C4-2B (cell line): ENCODE results near the gene ATP10D.

Experiments
- ZFX ChIP-seq: fragments of 450-650 bp; IDR thresholded peaks from 2 replicates; pipeline ENCODE4 v1.6.1; 2017
- TF ChIP-seq, protein P1 (sequence below): fragments of 450-650 bp; conservative IDR thresholded peaks from 2 replicates; pipeline ENCODE4 v1.5.1; 2017; ENCODE audit warnings: mild to moderate bottlenecking

DNA sequence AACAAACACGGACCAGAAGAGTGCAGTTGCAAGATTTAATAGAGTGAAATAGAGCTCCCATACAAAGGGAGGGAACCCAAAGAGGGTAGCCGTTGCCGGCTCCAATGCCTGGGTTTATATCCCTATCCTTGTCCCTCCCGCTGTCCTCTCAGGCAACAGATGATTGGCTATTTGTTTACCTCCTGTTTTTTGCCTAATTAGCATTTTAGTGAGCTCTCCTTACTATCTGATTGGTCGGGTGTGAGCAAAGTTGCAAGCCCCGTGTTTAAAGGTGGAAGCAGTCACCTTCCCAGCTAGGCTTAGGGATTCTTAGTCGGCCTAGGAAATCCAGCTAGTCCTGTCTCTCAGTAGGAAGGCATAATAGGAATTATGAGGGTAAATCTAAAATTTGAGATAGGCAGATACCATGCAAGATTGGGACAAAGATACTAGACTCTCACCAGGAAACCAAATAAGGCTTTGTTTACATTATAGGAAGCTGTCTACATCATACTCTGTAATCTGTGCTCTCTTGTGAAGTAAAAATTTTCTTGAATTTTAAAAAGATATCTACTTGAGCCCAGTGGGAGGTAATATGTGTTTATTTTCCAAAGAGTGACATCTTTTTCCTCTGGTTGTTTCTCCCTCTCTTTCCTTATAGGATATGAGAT lies 65.9 kb downstream of the ATP10D start:
- TF ChIP-seq, protein P1, sequence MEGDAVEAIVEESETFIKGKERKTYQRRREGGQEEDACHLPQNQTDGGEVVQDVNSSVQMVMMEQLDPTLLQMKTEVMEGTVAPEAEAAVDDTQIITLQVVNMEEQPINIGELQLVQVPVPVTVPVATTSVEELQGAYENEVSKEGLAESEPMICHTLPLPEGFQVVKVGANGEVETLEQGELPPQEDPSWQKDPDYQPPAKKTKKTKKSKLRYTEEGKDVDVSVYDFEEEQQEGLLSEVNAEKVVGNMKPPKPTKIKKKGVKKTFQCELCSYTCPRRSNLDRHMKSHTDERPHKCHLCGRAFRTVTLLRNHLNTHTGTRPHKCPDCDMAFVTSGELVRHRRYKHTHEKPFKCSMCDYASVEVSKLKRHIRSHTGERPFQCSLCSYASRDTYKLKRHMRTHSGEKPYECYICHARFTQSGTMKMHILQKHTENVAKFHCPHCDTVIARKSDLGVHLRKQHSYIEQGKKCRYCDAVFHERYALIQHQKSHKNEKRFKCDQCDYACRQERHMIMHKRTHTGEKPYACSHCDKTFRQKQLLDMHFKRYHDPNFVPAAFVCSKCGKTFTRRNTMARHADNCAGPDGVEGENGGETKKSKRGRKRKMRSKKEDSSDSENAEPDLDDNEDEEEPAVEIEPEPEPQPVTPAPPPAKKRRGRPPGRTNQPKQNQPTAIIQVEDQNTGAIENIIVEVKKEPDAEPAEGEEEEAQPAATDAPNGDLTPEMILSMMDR, result no peak
- no peak for TF ChIP-seq ZFX
